Measurements from ENCODE around the gene SUMO3.
A peak's percentile ranks its signal among the peaks of the same experiment; 100 is the strongest.
"Not testable (repeated sequence)": the region's sequence is repeated elsewhere in the genome, so short reads cannot be mapped to it uniquely, and the experiment has no call there.

The SUMO3 gene

DNA sequence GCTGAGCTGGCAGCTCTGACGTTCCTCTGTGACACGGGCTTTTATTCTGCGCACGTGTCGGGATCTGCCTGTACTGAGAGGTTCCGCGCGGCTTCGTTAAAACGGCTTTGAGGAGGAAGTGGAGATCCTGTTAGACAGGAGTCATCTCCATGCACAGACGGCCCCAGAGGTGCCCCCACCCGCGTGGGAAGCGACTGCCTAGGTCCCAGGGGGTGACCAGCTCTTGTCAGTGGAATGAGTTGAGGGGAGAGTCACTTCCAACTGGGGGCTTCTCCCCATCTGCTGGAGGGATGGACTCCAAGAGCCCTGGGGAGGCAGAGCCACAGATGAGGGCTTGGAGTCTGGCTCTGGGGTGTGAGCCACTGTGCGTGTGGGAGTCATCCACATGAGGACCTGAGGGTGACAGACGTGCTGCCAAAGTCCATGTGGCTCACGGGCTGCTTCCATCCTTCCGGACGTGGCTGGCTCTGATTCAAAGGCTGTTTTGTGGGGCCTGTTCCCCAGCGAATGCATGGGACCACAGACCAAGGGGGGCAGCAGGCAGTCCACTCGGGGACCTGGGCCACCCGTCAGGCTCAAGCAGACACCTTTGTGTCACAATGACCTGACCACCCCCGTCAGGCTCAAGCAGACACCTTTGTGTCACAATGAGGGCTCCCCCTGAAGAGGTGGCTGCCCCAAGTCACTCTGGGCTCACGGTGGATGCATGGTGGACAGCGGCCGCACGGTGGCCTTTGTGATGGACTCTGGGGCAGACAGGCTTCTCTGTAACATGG, 28.8 kb upstream of the SUMO3 start:
- DNase-seq (ENCODE audit: low read depth): peak; percentile 65

DNA sequence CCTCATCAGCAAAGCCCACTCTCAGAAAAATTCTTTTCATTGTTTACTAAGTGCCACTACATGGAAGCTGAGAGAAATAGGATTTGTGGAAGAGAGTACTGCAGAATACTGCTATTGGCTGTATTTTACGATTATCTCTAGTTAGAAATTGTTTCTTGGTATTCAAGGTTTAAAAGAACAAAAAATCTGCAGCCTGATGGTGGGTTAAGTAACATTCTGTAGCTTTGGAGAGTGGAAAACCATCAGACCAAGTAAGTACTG, 28.3 kb upstream of the SUMO3 start:
- no peak for DNase-seq (ENCODE audit: low read depth)

DNA sequence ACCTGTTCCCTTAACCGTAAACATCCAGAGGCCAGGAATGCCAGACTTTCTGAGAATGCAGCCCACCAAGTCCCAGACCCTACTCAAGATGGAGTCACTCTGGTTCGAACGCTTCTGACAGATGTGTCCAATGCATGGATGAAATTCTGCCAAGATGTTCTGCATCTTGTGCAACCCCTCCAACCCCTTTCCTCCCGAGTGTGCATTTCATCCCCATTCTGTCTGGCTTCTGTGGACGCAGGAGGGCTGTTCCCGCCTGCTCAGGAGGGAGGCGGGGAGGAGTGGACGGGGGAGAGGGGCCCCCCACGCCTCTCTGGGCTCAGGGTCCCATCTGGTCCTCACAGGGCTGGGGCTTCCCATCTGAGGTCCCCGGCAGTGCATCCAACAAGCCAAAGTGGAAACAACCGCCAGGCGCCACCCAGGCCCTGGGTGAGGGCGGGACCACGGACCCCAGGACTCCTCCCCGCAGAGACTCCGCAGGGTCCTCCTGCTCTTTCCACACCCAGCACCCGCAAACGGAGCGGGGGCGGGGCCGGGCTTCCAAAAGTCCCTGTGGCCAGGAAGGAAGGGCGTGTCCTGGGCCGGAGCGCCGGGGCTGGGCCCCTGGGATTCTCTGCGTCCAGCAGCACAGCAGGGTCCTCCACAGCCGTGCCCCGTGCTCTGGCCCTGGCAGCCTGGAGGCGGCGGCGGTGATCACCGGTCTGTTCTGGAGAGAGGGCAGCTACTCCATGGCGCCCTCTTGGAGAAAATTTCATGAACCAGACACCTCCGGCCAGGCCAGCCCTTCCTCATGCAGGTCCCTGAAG, 27.8 kb upstream of the SUMO3 start:
- peak; percentile 77 for DNase-seq (ENCODE audit: low read depth)

DNA sequence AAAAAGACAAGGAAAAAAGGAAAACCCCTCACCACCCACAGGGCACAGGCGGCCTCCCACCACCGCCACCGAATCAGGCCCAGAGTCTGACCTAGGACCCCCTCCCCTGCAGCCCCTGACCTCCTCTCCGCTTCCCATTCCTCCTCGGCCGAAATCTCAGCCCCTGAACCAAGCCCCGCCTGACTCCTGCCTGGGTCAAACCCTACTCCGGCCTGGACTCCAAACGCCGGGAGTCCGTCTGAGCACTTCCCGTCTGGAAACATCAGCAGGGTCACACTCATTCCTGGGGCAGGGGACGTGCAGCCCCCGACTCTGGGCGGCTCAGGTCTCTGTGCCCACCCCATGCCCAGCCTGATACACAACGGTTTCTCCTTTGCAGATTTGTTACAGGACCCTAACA, 26.4 kb upstream of the SUMO3 start:
- DNase-seq (ENCODE audit: low read depth): no peak

DNA sequence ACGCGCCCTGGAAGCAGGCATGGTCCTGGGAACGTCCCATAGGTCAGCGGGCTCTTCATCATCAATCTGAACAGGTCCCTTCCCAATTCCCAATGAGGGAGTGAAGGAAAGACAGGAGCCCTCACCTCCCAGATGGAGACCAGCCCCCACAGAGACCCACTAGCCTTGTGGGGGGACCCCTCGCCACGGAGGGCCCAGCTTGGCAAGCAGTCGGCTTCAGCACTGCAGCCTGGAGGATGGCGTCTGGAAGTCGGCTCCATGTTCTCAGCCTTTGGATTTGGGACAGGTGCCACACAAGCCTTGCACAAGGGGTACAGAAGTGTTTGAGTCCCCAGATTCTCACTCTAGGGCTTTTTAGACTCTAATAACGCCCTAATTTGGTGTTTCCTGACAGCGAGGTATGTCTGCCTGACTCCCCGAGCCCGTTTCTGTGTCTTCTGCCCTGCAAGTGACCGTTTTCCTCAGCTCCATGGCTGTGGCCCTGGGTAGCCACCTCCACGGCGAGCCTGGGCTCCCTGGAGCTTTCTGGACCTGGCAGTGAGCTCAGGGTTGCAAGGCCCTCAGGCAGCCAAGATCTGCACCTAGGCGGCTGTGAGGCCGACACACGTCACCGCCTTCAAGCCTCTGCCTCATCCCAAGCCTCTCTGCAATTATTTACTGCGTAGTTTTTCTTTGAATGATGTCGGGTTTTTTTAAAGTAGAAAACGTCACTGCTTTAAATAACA, 25.0 kb upstream of the SUMO3 start:
- DNase-seq (ENCODE audit: low read depth): no peak

DNA sequence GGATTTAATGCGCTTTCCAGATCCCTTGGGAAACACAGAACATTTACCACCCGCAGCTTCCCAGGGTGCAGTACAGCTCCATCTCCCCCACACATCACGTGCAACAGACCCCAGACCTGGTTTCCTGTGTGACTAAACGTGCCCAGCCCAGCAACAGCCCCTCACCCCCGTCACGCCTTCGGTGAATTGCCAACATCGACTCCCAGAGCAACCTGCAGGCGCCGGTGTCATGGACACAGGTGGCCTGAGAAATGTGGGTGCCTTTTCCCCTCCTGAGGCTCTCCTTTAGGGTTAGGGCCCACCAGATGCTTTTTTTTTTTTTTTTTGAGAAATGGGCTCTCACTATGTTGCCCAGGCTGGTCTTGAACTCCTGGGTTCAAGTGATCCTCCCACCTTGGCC, 24.2 kb upstream of the SUMO3 start:
- no peak for DNase-seq (ENCODE audit: low read depth)

DNA sequence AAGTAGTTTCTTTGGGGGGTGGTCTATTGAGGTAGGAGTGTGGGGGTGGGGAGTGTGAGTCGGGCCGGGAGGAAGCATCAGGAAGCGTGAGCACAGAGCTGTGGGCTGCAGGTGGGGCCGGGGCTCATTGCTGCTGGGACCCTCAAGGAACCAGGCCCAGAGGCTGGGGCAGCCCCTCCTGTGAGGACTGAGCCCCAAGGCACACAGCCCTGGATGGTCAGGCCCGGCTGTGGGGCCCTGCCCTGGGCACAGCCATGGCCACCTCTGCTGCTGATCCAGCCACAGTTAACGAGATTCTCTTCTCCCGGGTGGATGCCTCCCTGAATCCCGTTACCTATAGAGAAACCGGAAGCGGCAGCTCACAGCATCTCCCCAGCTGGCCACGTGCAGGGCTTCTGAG, 22.9 kb upstream of the SUMO3 start:
- DNase-seq (ENCODE audit: low read depth): no peak

DNA sequence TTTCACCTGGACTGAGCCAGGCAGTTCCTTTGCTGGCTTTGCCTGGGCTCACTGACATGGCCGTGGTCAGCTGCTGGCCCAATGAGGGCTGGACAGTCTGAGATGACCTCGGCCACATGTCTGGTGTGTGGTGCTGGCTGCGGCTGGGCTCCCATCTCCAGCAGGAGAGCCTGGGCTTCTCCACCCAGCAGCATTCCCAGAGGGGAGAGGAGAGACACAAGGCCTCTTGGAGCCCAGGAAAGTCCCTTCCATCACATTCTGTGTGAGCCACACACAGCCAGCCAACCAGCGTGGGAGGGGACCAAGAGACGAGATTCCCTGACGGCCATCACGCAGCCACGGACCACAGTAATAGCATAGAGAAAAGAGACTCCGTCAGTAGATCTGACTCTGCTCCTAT, 21.1 kb upstream of the SUMO3 start:
- no peak for DNase-seq (ENCODE audit: low read depth)

DNA sequence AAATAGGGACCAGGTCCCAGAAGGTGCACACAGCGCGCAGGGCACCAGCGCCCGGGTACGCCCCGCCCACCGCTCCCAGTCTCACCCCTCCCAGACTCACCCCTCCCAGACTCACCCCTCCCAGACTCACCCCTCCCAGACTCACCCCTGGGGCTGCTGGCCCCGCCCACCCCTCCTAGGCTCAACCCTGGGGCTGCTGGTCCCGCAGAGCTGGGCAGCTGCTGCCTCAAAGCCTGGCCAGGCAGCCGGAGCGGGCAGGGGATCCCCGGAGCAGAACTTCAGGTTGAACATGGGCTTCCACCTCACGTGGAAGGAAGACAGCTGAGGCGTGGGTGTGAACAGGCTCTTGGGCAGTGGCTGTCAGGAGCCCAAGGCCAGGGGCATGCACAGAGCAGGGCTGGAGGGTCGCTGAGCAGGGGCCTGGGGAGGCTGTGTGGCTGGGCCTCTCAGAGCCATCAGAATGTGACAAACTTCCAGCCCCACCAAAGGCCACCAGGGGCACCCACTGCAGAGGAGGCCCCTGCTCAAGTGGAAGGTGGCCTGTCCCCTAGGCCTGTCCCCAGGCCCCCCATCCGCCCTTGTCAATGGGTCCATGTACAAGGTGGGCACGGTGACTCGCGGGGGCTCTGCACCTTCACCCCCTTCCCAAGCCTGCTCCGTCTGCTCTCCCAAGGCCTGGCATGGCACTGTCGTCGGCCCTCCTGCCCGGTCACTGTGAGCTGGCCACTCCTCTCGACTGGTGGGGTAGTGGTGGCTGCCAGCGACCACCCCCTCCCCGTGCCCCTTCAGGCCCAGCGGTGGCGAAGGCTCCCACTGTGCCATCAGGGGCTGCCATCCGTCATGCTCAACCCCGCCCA, 20.4 kb upstream of the SUMO3 start:
- no peak for DNase-seq (ENCODE audit: low read depth)

DNA sequence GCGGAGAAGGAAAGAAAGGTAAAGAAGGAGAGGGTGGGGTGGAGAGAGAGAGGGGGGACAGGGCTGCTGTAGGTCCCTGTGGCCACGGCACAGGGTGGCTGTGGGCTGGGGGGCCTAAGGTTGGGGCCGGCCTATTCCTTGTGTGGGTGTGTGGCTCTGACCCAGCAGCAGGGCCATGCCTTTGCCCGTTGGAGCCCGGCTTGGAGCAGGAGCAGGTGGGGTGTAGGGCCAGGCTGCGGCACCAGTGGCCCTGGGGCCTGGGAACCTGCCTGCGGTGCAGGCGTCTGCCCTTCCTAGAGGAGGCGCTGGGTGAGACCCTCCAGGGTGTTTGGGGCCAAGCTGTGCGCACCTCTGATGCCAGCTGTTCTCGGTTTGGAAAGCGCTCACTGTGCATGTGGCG, 19.7 kb upstream of the SUMO3 start:
- DNase-seq (ENCODE audit: low read depth): no peak

DNA sequence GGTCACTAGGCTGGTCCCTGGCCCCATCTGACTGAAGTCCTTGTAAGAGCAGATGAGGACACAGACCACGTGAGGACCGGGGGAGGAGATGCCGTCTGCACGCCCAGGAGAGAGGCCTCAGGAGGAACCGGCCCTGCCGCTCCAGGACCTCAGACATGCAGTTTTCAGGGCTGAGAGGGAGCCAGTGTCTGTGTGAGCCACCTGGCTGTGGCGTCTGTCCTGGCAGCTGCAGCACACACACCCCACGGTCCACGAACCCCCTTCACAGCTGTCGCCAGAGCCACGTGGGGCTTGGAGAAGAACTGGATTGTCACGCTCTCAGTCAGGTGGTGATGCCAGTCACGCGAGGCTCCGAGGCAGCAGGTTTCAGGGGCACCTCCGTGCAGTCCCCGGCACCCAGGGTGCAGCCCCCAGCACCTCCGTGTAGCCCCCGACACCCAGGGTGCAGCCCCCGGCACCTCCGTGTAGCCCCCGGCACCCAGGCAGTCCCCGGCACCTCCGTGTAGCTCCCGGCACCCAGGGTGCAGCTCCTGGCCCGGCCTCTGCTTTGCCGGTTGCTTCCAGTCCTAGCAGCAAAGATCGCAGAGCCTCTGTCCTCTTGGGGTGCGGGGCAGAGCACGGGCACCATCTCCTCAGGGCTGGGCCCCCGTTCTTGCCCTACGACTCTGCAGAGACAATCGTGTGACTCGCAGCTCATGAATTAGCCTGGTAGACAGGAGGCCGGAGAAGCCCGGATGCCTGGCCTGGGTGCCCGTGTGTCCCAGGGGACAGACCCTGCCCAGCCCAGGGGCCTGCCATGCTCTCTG, 19.0 kb upstream of the SUMO3 start:
- DNase-seq (ENCODE audit: low read depth): peak; percentile 56

DNA sequence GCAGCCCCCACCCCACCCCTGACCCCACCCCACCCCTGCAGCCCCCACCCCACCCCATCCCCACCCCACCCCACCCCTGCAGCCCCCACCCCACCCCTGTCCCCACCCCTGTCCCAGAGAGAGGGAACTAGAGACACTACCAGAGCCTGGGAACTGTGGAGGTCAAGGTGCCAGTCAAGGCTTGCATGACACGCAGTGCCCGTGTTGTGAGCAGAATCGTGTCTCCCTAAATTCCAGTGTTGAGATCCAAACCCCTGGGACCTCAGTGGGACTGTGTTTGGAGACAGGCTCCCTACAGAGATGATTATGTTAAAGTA, 18.4 kb upstream of the SUMO3 start:
- no peak for DNase-seq (ENCODE audit: low read depth)

DNA sequence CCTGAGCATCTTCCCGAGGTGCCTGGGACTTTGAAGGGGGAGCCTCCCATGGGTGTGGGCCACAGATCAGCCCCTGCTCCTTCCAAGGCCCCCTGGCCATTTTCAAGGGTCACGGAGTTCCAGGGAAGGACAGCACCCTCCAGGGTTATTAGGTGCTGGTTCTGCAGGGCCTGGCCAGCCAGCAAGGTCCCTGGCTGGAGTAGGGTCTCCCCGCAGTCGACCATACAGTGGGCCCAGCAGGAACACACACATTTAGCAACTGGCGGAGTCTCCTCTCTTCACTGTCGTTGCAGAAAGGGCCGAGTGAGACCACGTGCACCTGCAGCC, 17.7 kb upstream of the SUMO3 start:
- no peak for DNase-seq (ENCODE audit: low read depth)

DNA sequence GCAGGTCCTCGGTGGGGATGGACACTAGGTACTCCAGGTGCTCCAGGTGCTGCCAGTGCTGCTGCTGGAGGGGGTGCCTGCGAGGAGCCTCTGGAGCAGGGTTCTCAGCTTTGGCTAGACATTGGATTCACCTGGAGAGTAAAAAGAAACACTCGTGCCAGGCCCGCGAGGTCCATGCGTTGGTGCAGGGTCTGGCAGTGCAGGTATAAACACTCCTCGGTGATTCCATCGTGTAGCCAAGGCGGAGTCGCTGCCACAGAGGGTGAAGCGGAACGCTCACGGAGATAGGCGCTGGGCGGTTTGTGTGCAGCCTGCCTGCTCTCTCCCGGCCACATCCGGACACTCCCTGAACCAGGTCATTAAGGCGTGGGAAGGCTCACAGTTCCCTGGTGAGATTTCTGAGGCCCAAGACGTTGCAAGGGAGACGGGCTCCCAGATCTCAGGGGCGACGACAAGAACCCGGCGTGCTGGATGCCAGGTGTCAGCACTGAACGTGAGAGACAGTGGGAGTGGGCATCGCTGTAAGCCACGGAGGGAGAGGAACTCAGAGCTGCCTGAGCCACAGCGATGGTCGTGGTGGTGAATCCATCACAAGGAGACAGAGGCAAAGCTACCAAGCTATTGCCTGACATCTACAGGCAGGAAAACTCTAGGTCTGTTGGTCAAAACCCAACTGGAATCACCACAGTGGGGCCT, 17.2 kb upstream of the SUMO3 start:
- DNase-seq (ENCODE audit: low read depth): no peak

DNA sequence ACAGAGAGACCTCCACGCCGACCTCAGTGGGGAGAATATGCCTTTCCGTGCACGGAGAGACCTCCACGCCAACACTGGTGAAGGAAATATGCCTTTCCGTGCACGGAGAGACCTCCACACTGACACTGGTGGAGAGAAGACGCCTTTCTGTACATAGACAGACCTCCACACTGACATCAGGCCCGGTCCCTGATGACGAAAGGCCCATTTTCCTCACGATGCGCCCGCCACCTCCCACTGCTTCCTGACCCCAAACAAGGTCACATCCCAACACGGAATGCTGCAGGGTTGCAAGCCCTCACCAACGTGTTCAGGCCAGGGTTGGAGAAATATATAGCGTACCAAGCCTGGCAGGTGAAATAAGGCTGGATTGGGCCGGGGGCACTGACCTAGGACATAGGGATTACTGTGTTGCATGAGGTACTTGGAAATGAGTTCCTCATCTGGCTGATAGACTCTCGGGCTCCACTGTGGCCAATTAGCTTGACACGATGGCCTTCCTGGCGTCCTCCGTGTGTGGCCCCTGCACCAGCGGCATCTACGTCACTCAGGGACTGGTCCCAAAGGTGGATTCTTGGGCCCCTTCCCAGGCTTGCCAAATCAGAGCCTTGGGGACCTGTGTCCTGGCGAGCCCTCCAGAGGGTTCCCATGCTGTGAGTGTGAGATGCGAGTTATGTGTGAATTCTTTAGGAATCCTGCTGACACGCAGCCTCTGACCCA, 16.5 kb upstream of the SUMO3 start:
- DNase-seq (ENCODE audit: low read depth): no peak

DNA sequence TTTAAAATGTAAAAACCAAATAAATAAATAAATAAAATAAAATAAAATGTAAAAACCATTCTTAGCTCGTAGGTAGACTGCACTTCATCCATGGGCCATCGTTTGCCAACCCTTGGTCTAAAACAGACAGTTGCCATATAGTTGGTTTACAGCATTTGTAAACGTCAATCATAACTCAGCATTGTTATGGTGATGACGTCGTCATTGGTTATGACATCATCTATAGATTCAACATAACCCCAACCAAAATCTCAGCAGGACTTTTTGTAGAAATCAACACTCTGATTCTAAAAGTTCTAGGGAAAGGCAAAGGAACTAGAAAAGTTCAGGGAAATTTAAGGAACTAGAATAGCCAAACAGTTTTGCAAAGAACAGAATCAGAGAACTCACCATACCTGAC, 15.8 kb upstream of the SUMO3 start:
- no peak for DNase-seq (ENCODE audit: low read depth)

DNA sequence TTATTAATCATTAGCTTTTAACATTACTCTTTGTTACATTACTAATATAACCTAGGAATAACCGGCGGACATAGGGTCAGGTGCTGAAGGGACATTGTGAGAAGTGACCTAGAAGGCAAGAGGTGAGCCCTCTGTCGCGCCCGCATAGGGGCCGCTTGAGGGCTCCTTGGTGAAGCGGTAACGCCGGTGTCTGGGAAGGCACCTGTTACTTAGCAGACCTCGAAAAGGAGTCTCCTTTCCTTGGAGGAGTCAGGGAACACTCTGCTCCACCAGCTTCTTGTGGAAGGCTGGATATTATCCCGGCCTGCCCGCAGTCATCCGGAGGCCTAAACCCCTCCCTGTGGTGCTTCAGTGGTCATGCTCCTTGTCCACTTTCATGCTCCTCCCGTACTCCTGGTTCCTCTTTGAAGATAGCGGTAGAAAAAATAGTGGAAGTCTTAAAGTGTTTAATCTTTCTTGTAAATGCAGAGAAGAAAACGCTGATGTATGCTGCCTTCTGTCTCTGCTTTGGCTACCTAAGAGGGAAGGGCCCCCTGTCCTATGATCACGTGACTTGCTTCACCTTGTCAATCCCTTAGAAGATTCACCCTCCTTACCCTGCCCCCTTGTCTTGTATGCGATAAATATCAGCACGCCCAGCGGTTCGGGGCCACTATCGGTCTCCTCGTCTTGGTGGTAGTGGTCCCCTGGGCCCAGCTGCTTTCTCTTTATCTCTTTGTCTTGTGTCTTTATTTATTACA, 14.8 kb upstream of the SUMO3 start:
- DNase-seq (ENCODE audit: low read depth): not testable (repeated sequence)

DNA sequence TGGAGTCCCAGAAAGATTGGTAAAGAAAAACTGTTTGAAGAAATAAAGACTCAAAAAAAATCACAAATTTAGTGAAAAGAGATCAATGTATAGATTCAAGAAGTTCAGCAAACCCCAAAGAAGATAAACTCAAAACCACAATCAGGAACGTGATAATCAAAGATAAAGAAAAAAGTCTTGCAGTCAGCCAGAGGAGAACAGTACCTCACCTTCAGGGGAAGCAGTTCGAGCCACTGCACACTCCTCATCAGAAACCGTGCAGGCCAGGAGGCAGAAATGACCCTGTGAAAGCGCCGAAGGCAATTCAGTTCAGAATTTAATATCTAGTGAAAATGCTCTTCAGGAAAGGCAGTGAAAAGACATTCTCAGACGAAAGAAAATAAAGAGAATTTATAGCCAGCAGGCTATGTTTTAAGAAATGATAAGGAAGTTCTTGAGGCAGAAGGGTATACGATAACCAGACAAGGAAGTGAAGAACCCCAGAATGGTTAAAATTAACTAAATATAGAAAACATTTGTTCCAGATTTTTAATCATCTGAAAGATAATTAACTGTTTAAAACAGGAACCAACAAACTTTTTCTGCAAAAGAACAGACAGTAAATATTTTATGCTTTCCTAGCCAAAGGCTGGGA, 13.5 kb upstream of the SUMO3 start:
- DNase-seq (ENCODE audit: low read depth): no peak

DNA sequence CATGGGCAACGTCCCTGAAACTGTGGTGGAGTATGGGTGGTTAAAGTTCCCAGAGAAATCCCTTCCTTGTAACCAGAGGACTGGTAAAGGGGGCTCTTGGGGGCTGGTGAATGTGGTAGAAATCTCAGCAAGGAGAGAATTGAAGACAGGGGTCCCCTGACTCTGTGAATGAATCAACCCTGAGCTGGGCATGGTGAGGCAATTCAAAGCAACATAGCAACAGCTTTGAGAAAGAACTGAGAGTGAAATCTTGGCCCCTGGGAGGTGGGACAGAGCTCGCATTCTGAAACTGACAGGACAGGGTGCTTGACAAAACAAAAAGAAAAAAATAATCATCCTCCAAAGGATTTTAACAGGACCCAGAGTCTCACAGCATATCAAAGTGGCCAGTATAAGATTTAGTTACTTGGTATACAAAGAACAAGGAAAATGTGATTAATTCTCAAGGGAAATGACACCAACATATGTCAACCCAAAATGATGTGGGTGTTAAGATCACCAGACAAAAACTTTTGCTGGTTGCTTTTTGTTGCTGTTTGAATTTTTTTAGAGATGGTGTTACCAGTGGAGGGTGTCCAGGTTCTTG, 11.7 kb upstream of the SUMO3 start:
- DNase-seq (ENCODE audit: low read depth): no peak

Measured in ELR (cell line).